ENCODE data around the gene LINGO4. TPM values are rescaled to one million over a fixed set of nuclear protein-coding genes. Genes with fewer than 3 reads are reported as not detected.

LINGO4 gene
- polyA plus RNA-seq, 3 donors = 0.29 TPM; not detected in 2

- no peak overlapping the region for H3K27ac ChIP-seq (ENCODE audit: low read depth, low read length)
- WGBS, 3 donors = 78 to 90% (median 90%) methylated on average over 12 of the region's 12 CpGs
Measured at GRCh38 chr1:151819227-151819835, 14.1 kb upstream of the LINGO4 start.

- WGBS, 3 donors = 40 to 65% (median 61%) methylated on average over 7 of the region's 7 CpGs
Measured at GRCh38 chr1:151817353-151817730, 12.1 kb upstream of the LINGO4 start.

DNA sequence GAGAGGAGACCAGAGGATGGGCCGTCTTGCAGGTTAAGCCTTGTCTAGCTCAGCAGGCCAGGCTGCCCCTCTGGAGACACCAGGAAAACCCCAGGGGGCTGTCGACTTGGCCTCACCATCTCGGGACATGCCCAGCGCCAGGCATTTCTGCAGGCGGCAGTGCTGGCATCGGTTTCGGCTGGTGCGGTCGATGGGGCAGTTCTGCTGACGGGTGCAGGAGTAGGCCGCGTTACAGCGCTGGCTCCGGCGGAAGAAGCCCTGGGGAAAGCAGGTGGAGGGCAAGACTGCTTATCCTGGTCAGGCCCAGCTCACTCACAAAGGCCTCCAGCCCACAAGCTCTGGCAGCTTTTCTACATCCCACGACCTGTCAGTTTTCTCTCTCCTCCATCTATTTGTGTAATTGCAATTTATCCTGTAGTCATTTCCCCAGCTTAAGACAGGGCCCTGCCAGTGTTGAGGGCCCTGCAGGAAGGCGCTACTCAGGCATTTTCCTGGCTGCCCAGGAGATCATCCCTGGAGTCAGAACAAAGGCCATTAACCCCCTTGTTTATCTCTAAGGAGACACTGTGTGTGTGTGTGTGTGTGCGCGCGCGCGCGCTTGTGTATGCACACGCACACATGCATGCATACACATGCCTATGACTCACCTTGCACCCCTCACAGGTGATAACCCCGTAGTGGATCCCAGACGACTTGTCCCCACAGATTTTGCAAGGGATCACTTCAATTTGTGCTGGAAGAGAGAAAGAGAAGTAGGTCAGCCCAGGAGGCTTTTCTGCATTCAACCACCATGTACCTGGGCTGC, 11.5 kb upstream of the LINGO4 start:
- WGBS, 3 donors = 75 to 80% (median 76%) methylated on average over 24 to 26 of the region's 26 CpGs
- no peak overlapping the region for H3K27ac ChIP-seq (ENCODE audit: low read depth, low read length)

More at GRCh38 chr1:151817353-151817730, 12.1 kb upstream of the LINGO4 start:
- H3K27ac ChIP-seq (ENCODE audit: low read depth, low read length) = no peak overlapping the region

- no peak overlapping the region for H3K27ac ChIP-seq (ENCODE audit: low read depth, low read length)
- 44 to 76% (median 47%) methylated on average over 12 of the region's 12 CpGs for WGBS, 3 donors
Measured at GRCh38 chr1:151815716-151816327, 10.6 kb upstream of the LINGO4 start.

GRCh38 chr1:151814971-151815545, 9.8 kb upstream of the LINGO4 start:
- 76 to 92% (median 88%) methylated on average over 8 of the region's 8 CpGs for WGBS, 3 donors
- no peak overlapping the region for H3K27ac ChIP-seq (ENCODE audit: low read depth, low read length)

GRCh38 chr1:151814426-151814825, 9.2 kb upstream of the LINGO4 start:
- WGBS, 3 donors = 66 to 93% (median 79%) methylated on average over 11 to 15 of the region's 15 CpGs
- H3K27ac ChIP-seq (ENCODE audit: low read depth, low read length) = no peak overlapping the region

DNA sequence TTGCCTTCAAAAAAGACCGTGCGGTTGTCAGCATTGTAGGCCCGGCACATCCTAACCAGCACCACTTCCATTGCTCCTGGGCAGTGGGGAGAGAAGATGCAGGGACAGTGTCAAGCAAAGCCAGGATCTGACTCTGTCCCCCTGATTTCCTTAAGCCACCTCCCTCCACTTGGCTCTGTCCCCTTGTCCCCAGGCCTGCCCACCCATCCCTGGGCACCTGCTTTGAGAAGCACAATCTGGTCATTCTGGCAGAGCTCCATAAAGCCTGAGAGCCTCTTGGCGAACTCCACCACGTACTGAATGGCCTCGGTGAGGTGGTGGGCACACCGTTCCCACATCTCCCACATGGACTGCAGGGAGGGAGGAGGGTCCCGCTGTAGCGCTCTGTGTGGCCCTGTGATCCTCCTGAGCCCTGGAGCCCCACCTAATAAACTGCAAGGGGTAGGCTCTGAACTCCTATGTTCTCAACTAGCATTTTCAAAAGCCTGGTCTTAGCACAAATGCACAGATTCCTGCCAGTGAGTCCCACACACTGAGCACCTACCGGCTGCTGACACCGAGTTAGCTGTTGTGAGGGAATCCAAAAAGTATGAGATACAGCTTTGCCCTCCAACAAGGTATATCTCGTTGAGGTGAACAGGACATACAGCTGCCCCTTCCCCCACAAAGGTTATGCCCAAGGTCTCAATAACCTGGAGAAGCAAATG, 8.2 kb upstream of the LINGO4 start:
- no peak overlapping the region for H3K27ac ChIP-seq (ENCODE audit: low read depth, low read length)
- WGBS, 3 donors = 84 to 87% (median 85%) methylated on average over 12 of the region's 12 CpGs

DNA sequence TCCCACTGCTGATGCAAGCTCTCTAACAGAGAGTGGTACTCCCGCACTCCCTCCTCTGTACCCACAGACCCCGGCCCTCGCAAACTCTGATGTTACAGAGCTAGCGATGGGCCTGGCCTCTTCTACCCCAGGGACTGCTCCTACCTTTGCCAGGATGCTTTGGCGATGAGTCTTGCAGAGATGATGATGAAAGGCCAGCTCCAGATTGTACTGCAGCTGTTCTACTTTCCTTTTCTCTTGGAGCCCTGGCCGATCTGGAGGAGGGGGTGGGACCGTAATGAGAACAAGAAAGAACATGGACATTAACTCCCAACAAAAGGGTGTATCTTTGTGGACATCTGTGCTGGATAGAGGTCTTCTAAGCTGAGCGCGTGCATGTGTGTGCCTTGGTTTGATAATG, 6.0 kb upstream of the LINGO4 start:
- WGBS, 3 donors = 78 to 86% (median 82%) methylated on average over 9 of the region's 9 CpGs

GRCh38 chr1:151809985-151810556, 4.9 kb upstream of the LINGO4 start:
- no peak overlapping the region for H3K27ac ChIP-seq (ENCODE audit: low read depth, low read length)
- 98 to 100% (median 98%) methylated on average over 1 of the region's 1 CpG for WGBS, 3 donors

More for the DNA sequence above, 6.0 kb upstream of the LINGO4 start:
- H3K27ac ChIP-seq (ENCODE audit: low read depth, low read length) = no peak overlapping the region

GRCh38 chr1:151809290-151809984, 4.2 kb upstream of the LINGO4 start:
- H3K27ac ChIP-seq (ENCODE audit: low read depth, low read length) = no peak overlapping the region
- WGBS, 3 donors = 43 to 73% (median 68%) methylated on average over 8 of the region's 8 CpGs

GRCh38 chr1:151807766-151808165, 2.5 kb upstream of the LINGO4 start:
- H3K27ac ChIP-seq (ENCODE audit: low read depth, low read length) = no peak overlapping the region
- WGBS, 3 donors = 53 to 88% (median 57%) methylated on average over 1 of the region's 1 CpG

GRCh38 chr1:151807131-151807530, 1.9 kb upstream of the LINGO4 start:
- H3K27ac ChIP-seq (ENCODE audit: low read depth, low read length) = no peak overlapping the region
- WGBS, 3 donors = 77 to 92% (median 79%) methylated on average over 5 of the region's 5 CpGs

GRCh38 chr1:151806170-151806569, 951 bp upstream of the LINGO4 start:
- WGBS, 3 donors = 82 to 89% (median 87%) methylated on average over 7 of the region's 7 CpGs
- no peak overlapping the region for H3K27ac ChIP-seq (ENCODE audit: low read depth, low read length)

DNA sequence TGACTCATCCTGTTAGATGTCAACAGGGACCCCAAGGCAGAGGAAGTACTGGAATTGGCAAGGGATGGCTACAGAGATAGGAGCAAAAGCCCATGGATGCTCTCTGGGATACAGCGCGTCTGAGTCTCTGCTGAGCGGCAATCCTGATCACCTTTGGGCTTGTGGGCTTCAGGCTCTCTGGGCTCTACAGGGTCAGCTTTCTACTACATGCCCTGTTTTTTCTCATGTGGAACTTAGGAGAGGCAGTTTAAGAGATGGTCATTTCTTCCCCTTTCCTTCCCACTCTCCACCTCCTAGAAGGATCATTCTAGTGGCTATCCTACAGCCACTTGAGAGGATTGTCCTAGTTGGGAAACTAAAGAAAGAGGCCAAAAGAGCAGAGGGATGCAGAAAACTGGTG, 1.3 kb downstream of the LINGO4 start:
- no peak overlapping the region for H3K27ac ChIP-seq (ENCODE audit: low read depth, low read length)
- 92 to 98% (median 96%) methylated on average over 3 of the region's 3 CpGs for WGBS, 3 donors

- H3K27ac ChIP-seq (ENCODE audit: low read depth, low read length) = no peak overlapping the region
Measured at GRCh38 chr1:151803164-151803563, 2.1 kb downstream of the LINGO4 start.

DNA sequence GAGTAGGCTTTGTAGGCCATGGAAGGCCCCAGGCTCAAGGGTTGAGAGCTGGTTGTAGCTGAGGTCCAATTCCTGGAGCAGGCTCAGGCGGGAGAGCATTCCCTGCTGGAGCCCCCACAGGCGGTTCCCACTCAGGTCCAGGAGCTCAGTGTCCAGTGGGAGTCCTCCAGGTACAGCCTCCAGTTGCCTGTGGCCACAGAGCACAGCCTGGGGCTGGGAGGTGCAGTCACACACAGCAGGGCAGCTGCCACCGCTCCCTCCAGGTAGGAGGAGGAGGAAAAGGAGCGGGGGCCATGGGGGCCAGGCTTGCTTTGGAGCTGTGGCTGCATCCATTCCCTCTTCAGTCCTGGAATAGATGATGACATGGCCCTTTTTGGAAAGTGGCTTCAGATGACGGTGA, 2.8 kb downstream of the LINGO4 start:
- no peak overlapping the region for H3K27ac ChIP-seq (ENCODE audit: low read depth, low read length)
- 84 to 92% (median 92%) methylated on average over 5 of the region's 5 CpGs for WGBS, 3 donors

DNA sequence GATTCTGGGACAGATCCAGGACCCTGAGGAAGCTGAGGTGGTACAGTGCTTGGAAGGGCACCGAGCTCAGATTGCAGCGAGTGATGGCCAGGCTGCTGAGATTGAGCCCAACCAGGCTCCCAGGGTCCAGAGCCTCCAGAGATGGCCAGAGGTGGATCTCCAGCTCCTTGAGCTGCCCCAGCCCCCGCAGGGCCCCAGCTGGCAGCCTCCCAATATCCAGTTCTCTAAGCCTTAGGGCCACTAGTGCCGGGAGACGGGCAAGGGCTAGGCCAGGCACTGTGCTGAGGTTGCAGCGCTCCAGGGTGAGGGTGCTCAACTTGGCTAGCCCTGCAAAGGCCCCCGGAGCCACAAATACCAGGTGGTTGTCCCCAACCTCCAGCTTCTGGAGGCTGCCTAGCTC, 3.4 kb downstream of the LINGO4 start:
- 85 to 89% (median 88%) methylated on average over 7 of the region's 7 CpGs for WGBS, 3 donors
- H3K27ac ChIP-seq (ENCODE audit: low read depth, low read length) = no peak overlapping the region

GRCh38 chr1:151801310-151801820, 3.9 kb downstream of the LINGO4 start:
- 93 to 94% (median 93%) methylated on average over 12 of the region's 12 CpGs for WGBS, 3 donors

More at GRCh38 chr1:151801310-151801820, 3.9 kb downstream of the LINGO4 start:
- H3K27ac ChIP-seq (ENCODE audit: low read depth, low read length) = no peak overlapping the region
